HepG2 (cell line): Measurements from ENCODE around the gene POTEI. TPM values are rescaled to one million over a fixed set of nuclear protein-coding genes. Genes with fewer than 3 reads are reported as not detected.
"Not testable (repeated sequence)": the region's sequence is repeated elsewhere in the genome, so short reads cannot be mapped to it uniquely, and the experiment has no call there.

ENCODE experiments used
- ATAC-seq: fragments of 200-7000 bp; cut with Tn5 transposase; 3 replicates; pipeline ENCODE4 v1.9.1; 2020; ENCODE audit warnings: mild to moderate bottlenecking, moderate library complexity
- BruUV-seq: library from RNA; stranded (reverse); fragments of 400-500 nt; replicated peaks from 2 replicates; lab custom pipeline; 2021; lab: Mats Ljungman, UMichigan
- CTCF ChIA-PET: fragments of 300-600 bp; formaldehyde crosslinking; extraction: SDS; loops from one replicate; lab custom pipeline; 2021; ENCODE audit warnings: low total read pairs, inconsistent platforms, low intra/inter-chr PET ratio; lab: Yijun Ruan, JAX
- POLR2A ChIA-PET: fragments of 350-600 bp; sonication (Branson Sonifier 250); formaldehyde crosslinking; loops from one replicate; lab custom pipeline; 2020; ENCODE audit warnings: antibody characterized with exemption, inconsistent platforms; lab: Yijun Ruan, JAX
- DNase-seq: peaks from one replicate; pipeline ENCODE4 v3.0.0-alpha.2; 2015; ENCODE audit warnings: low spot score
- FAIRE-seq: peaks from 3 replicates; lab custom pipeline; 2011; peaks lifted over from hg19 to GRCh38; lab: Jason Lieb, UNC
- H2AFZ ChIP-seq: one replicate; pipeline ENCODE4 v1.6.1; 2011; ENCODE audit warnings: low read length, inconsistent platforms
- H3K27ac ChIP-seq: fragments of 300-600 bp; 3 replicates; pipeline ENCODE4 v1.8.0; 2011; ENCODE audit warnings: mixed run types, mild to moderate bottlenecking, mixed read lengths, low read length, inconsistent platforms; ENCODE audit not compliant: insufficient read depth; ENCODE audit errors: extremely low read length
- H3K27me3 ChIP-seq, 2 experiments: fragments of 200-600 bp in 1 of 2; 2 replicates in 1 of 2; 3 replicates in 1 of 2; pipeline versions ENCODE4 v1.6.0 to v1.8.0; 2011; ENCODE audit warnings: low read length in 2 of 2, mild to moderate bottlenecking in 2 of 2, moderate library complexity in 2 of 2, inconsistent platforms in 1 of 2; ENCODE audit not compliant: insufficient read depth in 2 of 2, control insufficient read depth in 1 of 2
- H3K36me3 ChIP-seq, 2 experiments: fragments of 200-600 bp in 1 of 2; replicated peaks in 1 of 2; 2 replicates in 1 of 2; 3 replicates in 1 of 2; pipeline versions ENCODE4 v1.5.1 to v1.8.0; 2011; ENCODE audit warnings: low read length in 2 of 2, inconsistent platforms in 1 of 2; ENCODE audit not compliant: insufficient read depth in 2 of 2, control insufficient read depth in 1 of 2
- H3K4me1 ChIP-seq: 2 replicates; pipeline ENCODE4 v1.5.1; 2012; ENCODE audit warnings: low read length, inconsistent platforms; ENCODE audit not compliant: insufficient read depth
- H3K4me2 ChIP-seq: 2 replicates; pipeline ENCODE4 v1.6.0; 2011; ENCODE audit warnings: low read depth, low read length, inconsistent platforms
- H3K4me3 ChIP-seq, 3 experiments: fragments of 200-600 bp in 1 of 3; sonication (generic), shearing (Covaris generic) in 1 of 3; replicated peaks in 1 of 3; 2 replicates each; pipeline ENCODE4 v1.5.1; 2011 to 2016; ENCODE audit warnings: low read length in 3 of 3, inconsistent platforms in 2 of 3, low read depth in 2 of 3, mild to moderate bottlenecking in 2 of 3, control low read depth in 1 of 3, mixed read lengths in 1 of 3; ENCODE audit not compliant: insufficient read depth in 1 of 3
- H3K79me2 ChIP-seq: one replicate; pipeline ENCODE4 v1.6.1; 2011; ENCODE audit warnings: low read length, inconsistent platforms; ENCODE audit not compliant: insufficient read depth
- H3K9ac ChIP-seq: 2 replicates; pipeline ENCODE4 v1.6.0; 2011; ENCODE audit warnings: mild to moderate bottlenecking, low read depth, low read length, inconsistent platforms; ENCODE audit not compliant: insufficient read depth
- H3K9me3 ChIP-seq: 2 replicates; pipeline ENCODE4 v1.5.1; 2012; ENCODE audit warnings: mild to moderate bottlenecking, low read length
- H4K20me1 ChIP-seq: 2 replicates; pipeline ENCODE4 v1.6.0; 2011; ENCODE audit warnings: inconsistent platforms, mild to moderate bottlenecking, low read length, moderate library complexity; ENCODE audit not compliant: insufficient read depth
- WGBS: methylation state at CpG from one replicate; pipeline ENCODE4 v1.1.6; 2017; ENCODE audit warnings: low lambda C conversion rate; 5-methylcytosine and 5-hydroxymethylcytosine counted together
- in situ Hi-C: cut with HindIII; loops from 2 replicates; pipeline ENCODE4 v1.10.0; 2017; ENCODE audit warnings: low pct_unique_long_range_greater_than_20kb; ENCODE audit not compliant: extremely low pct_ligation_motif_present
- intact Hi-C: fragments of 100-400 bp; cut with micrococcal nuclease; formaldehyde crosslinking; loops from one replicate; pipeline ENCODE4 v1.10.0; 2022; ENCODE audit not compliant: unreplicated experiment
- polyA plus RNA-seq, 8 experiments: library from polyadenylated mRNA; depleted of rRNA in 3 of 8; stranded (reverse) in 7 of 8; unstranded in 1 of 8; fragments of >200 nt; fragmentation: Illumina TruSeq in 4 of 8; extraction: Trizol in 4 of 8; gene quantifications; 2 replicates each; pipeline versions ENCODE4 v1.2.1 to v1.2.3, GENCODE V29; 2011 to 2016; ENCODE audit warnings: low read depth in 4 of 8, missing spikeins in 1 of 8, mixed read lengths in 1 of 8; ENCODE audit not compliant: insufficient read depth in 1 of 8
- total RNA-seq, 5 experiments: library from RNA; depleted of rRNA; stranded (reverse); fragments of >200 nt; fragmentation: Illumina TruSeq; extraction: Trizol; gene quantifications; 2 replicates each; pipeline ENCODE4 v1.2.3, GENCODE V29; 2016; ENCODE audit warnings: low read depth in 1 of 5

The POTEI gene
- total and polyA plus RNA-seq, 2 of the 13 experiments (the other 11 are each of a cell fraction or from before 2014, with no cell fraction given), result 0.29 to 1.5 TPM

GRCh38 chr2:130549475-130549874, 40.3 kb upstream of the POTEI start:
- H3K9ac ChIP-seq, H3K36me3 ChIP-seq, CTCF ChIA-PET, H2AFZ ChIP-seq, H3K4me1 ChIP-seq, H3K27ac ChIP-seq, BruUV-seq, H3K79me2 ChIP-seq, H4K20me1 ChIP-seq, in situ Hi-C loops, H3K9me3 ChIP-seq, H3K4me3 ChIP-seq, H3K4me2 ChIP-seq, ATAC-seq, DNase-seq, intact Hi-C loops, H3K27me3 ChIP-seq, FAIRE-seq, POLR2A ChIA-PET: not testable (repeated sequence)
- WGBS, result no CpG with 5 or more reads among the region's 27 CpGs

- H3K27me3 ChIP-seq, FAIRE-seq: not testable (repeated sequence)
Measured at GRCh38 chr2:130548418-130548817, 39.3 kb upstream of the POTEI start.

GRCh38 chr2:130544978-130545377, 35.9 kb upstream of the POTEI start:
- H3K9me3 ChIP-seq, H3K9ac ChIP-seq, H2AFZ ChIP-seq, CTCF ChIA-PET, H3K4me2 ChIP-seq, POLR2A ChIA-PET, H3K4me1 ChIP-seq, intact Hi-C loops, in situ Hi-C loops, ATAC-seq, BruUV-seq, FAIRE-seq, H4K20me1 ChIP-seq, H3K27me3 ChIP-seq, DNase-seq, H3K27ac ChIP-seq, H3K79me2 ChIP-seq, H3K4me3 ChIP-seq, H3K36me3 ChIP-seq: not testable (repeated sequence)
- WGBS, result no CpG with 5 or more reads among the region's 5 CpGs

More at GRCh38 chr2:130548418-130548817, 39.3 kb upstream of the POTEI start:
- H2AFZ ChIP-seq, ATAC-seq, in situ Hi-C loops, POLR2A ChIA-PET, H3K36me3 ChIP-seq, intact Hi-C loops, H3K4me2 ChIP-seq, H3K79me2 ChIP-seq, H3K4me3 ChIP-seq, CTCF ChIA-PET, H3K9ac ChIP-seq, DNase-seq, H4K20me1 ChIP-seq, H3K4me1 ChIP-seq, H3K9me3 ChIP-seq, BruUV-seq, H3K27ac ChIP-seq: not testable (repeated sequence)
- no CpG with 5 or more reads among the region's 3 CpGs for WGBS

- CTCF ChIA-PET, BruUV-seq, H3K79me2 ChIP-seq, H3K27me3 ChIP-seq, ATAC-seq, H3K36me3 ChIP-seq, H3K9me3 ChIP-seq, H3K27ac ChIP-seq, POLR2A ChIA-PET, H3K4me1 ChIP-seq, intact Hi-C loops, H4K20me1 ChIP-seq, H3K4me2 ChIP-seq, in situ Hi-C loops, H2AFZ ChIP-seq, FAIRE-seq, H3K9ac ChIP-seq, H3K4me3 ChIP-seq, DNase-seq: not testable (repeated sequence)
- WGBS, result no CpG with 5 or more reads among the region's 12 CpGs
Measured at GRCh38 chr2:130543785-130544528, 34.8 kb upstream of the POTEI start.
